ENCODE measurements around the gene RPS21. TPM values are rescaled to one million over a fixed set of nuclear protein-coding genes. Genes with fewer than 3 reads are reported as not detected.
A peak's percentile ranks its signal among the peaks of the same experiment; 100 is the strongest.

The RPS21 gene
- total and polyA plus RNA-seq, 2 of the 13 experiments (the other 11 are each of a cell fraction or from before 2014, with no cell fraction given): 2,647 to 11,063 TPM

DNA sequence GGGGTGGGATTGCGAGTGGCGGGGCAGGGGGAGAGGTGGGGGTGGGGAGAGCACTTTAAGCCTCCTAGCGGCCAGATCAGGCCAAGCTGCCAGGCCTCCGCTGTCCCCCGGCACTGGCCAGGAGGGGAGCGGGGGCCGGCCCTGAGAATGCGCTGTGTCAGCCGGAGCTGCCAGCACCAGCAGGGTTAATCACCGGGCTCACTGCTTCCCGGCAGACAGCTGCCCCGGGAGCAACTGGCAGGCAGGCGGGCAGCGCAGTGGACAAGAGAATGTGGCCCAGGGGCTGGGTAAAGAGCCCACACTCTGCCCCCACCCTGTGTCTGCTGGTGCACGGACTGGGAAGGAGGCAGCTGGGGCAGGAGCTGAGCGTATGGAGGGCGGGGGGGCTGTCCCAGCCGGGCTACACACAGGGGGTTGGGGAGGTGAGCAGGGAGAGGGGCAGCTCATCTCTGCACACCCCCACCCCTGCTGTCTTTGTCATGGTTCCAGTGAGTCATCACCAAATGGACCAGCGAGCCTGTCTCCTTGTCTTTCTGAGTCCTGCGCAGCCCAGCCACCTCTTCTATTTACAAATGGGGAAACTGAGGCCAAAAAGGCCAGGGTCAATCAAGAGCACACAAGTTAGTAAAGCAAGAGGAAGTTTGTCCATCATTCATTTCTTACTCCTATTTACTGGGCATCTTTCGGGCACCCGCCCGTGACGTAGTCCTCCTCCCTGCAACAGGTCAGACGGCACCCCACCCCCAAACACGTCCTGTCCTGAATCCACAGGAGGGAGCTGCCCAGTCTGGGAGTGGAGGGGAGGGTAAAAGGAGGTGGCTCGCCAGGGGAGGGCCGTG is 17.7 kb upstream of the RPS21 start (continued):
- TF ChIP-seq TOE1 (CRISPR knock-in tag; IDR thresholded peaks at IDR 0.05) (no peak; the same call in 1 of the 2 replicates), ZNF160 (CRISPR knock-in tag; IDR thresholded peaks at IDR 0.05) (no peak), ZNF337 (CRISPR knock-in tag; IDR thresholded peaks at IDR 0.05; ENCODE audit: borderline replicate concordance, low read depth) (no peak), ZFP62 (CRISPR knock-in tag; IDR thresholded peaks at IDR 0.05) (no peak), FOXO1 (CRISPR knock-in tag; IDR thresholded peaks at IDR 0.05) (peak; percentile 51; the same call in 1 of the 2 replicates), ZNF205 (CRISPR knock-in tag; IDR thresholded peaks at IDR 0.05) (peak; percentile 26; the same call in 1 of the 2 replicates), ZBTB3 (CRISPR knock-in tag; IDR thresholded peaks at IDR 0.05; ENCODE audit: borderline replicate concordance, low read depth) (no peak), MAF1 (CRISPR knock-in tag; IDR thresholded peaks at IDR 0.05; ENCODE audit: borderline replicate concordance) (0 out of 2 replicates have a peak, but pooled peaks have one; percentile 65), SALL2 (CRISPR knock-in tag; IDR thresholded peaks at IDR 0.05) (no peak; the same call in 1 of the 2 replicates), NFRKB (IDR thresholded peaks at IDR 0.05) (no peak), HMGXB3 (CRISPR knock-in tag; IDR thresholded peaks at IDR 0.05; ENCODE audit: borderline replicate concordance) (no peak), CBX2 (IDR thresholded peaks at IDR 0.05; ENCODE audit: low read depth, low read length) (no peak), CBX2 (CRISPR knock-in tag; IDR thresholded peaks at IDR 0.05; ENCODE audit: low read depth) (no peak), MLLT10 (CRISPR knock-in tag; IDR thresholded peaks at IDR 0.05) (no peak), PTBP1 (IDR thresholded peaks at IDR 0.05; ENCODE audit: low read depth, low read length, poor library complexity, severe bottlenecking) (no peak), PRPF4 (IDR thresholded peaks at IDR 0.05; ENCODE audit: low read depth, low read length, poor library complexity, severe bottlenecking) (no peak), FIP1L1 (IDR thresholded peaks at IDR 0.05; ENCODE audit: borderline replicate concordance, insufficient read depth, low read depth, low read length) (0 out of 2 replicates have a peak, but pooled peaks have one; percentile 33), FOXC1 (CRISPR knock-in tag; IDR thresholded peaks at IDR 0.05; ENCODE audit: borderline replicate concordance) (no peak), ZNF546 (CRISPR knock-in tag; conservative IDR thresholded peaks at IDR 0.05) (no peak; the same call in 1 of the 2 replicates), FOXP1 (IDR thresholded peaks at IDR 0.05) (no peak), FOXP1 (CRISPR knock-in tag; IDR thresholded peaks at IDR 0.05) (no peak), ZNF598 (CRISPR knock-in tag; IDR thresholded peaks at IDR 0.05; ENCODE audit: borderline replicate concordance) (no peak), ZUFSP (CRISPR knock-in tag; IDR thresholded peaks at IDR 0.05; ENCODE audit: borderline replicate concordance) (no peak)
- TF ChIP-seq, protein P1, sequence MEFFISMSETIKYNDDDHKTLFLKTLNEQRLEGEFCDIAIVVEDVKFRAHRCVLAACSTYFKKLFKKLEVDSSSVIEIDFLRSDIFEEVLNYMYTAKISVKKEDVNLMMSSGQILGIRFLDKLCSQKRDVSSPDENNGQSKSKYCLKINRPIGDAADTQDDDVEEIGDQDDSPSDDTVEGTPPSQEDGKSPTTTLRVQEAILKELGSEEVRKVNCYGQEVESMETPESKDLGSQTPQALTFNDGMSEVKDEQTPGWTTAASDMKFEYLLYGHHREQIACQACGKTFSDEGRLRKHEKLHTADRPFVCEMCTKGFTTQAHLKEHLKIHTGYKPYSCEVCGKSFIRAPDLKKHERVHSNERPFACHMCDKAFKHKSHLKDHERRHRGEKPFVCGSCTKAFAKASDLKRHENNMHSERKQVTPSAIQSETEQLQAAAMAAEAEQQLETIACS (CRISPR knock-in tag; IDR thresholded peaks at IDR 0.05): no peak

Measured in HepG2 (cell line).